HepG2 (cell line): ENCODE results near the gene ARRDC1. TPM values are rescaled to one million over a fixed set of nuclear protein-coding genes. Genes with fewer than 3 reads are reported as not detected.

Experiments used
- AHDC1 ChIP-seq: sonication (generic); formaldehyde crosslinking; IDR thresholded peaks from 2 replicates; pipeline ENCODE4 v1.5.1; 2020; ENCODE audit warnings: mild to moderate bottlenecking, missing genetic modification reagents, borderline replicate concordance
- CTCF ChIP-seq: sonication (generic); formaldehyde crosslinking; IDR thresholded peaks from 2 replicates; pipeline ENCODE4 v1.5.0; 2020; ENCODE audit warnings: mild to moderate bottlenecking, missing genetic modification reagents, moderate library complexity
- JUND ChIP-seq: sonication (generic); formaldehyde crosslinking; IDR thresholded peaks from 2 replicates; pipeline ENCODE4 v1.8.0; 2022; ENCODE audit warnings: mild to moderate bottlenecking, missing genetic modification reagents
- KDM2A ChIP-seq: sonication (generic); formaldehyde crosslinking; IDR thresholded peaks from 2 replicates; pipeline ENCODE4 v1.4.0; 2020; ENCODE audit warnings: low read depth, missing genetic modification reagents, borderline replicate concordance
- KLF11 ChIP-seq: IDR thresholded peaks from 2 replicates; pipeline ENCODE4 v1.6.1; 2016; ENCODE audit warnings: missing compliant biosample characterization
- MYC ChIP-seq: sonication (generic); formaldehyde crosslinking; IDR thresholded peaks from 2 replicates; pipeline ENCODE4 v1.9.0; 2021; ENCODE audit warnings: missing genetic modification reagents, borderline replicate concordance
- NFE2 ChIP-seq: sonication (generic); formaldehyde crosslinking; IDR thresholded peaks from 2 replicates; pipeline ENCODE4 v1.4.0; 2020; ENCODE audit warnings: missing genetic modification reagents
- NR2F2 ChIP-seq: IDR thresholded peaks from 2 replicates; pipeline ENCODE4 v1.6.1; 2012; ENCODE audit warnings: low read depth, inconsistent platforms, borderline replicate concordance
- PHB2 ChIP-seq: fragments of 450-650 bp; IDR thresholded peaks from 2 replicates; pipeline ENCODE4 v1.6.1; 2018; ENCODE audit not compliant: partially characterized antibody
- PHF21A ChIP-seq: sonication (generic); formaldehyde crosslinking; IDR thresholded peaks from 2 replicates; pipeline ENCODE4 v1.5.0; 2020; ENCODE audit warnings: mild to moderate bottlenecking, missing genetic modification reagents
- SNAI1 ChIP-seq: sonication (generic); formaldehyde crosslinking; IDR thresholded peaks from 2 replicates; pipeline ENCODE4 v1.5.0; 2020; ENCODE audit warnings: mild to moderate bottlenecking, missing genetic modification reagents, borderline replicate concordance
- ZNF260 ChIP-seq: sonication (generic); formaldehyde crosslinking; IDR thresholded peaks from 2 replicates; pipeline ENCODE4 v1.4.0; 2020; ENCODE audit warnings: missing genetic modification reagents, low read depth, mild to moderate bottlenecking, borderline replicate concordance
- ZNF274 ChIP-seq: sonication (generic); formaldehyde crosslinking; IDR thresholded peaks from 2 replicates; pipeline ENCODE4 v1.5.1; 2020; ENCODE audit warnings: mild to moderate bottlenecking, missing genetic modification reagents
- ZNF337 ChIP-seq: sonication (generic); formaldehyde crosslinking; IDR thresholded peaks from 2 replicates; pipeline ENCODE4 v1.5.1; 2020; ENCODE audit warnings: missing genetic modification reagents, low read depth, mild to moderate bottlenecking, borderline replicate concordance
- ZNF496 ChIP-seq: sonication (generic); formaldehyde crosslinking; IDR thresholded peaks from 2 replicates; pipeline ENCODE4 v1.8.1; 2023; ENCODE audit warnings: mild to moderate bottlenecking, moderate library complexity, missing genetic modification reagents; ENCODE audit not compliant: insufficient replicate concordance
- ZNF564 ChIP-seq: sonication (generic); formaldehyde crosslinking; IDR thresholded peaks from 2 replicates; pipeline ENCODE4 v1.8.1; 2023; ENCODE audit warnings: mild to moderate bottlenecking, missing genetic modification reagents
- ZNF605 ChIP-seq: sonication (generic); formaldehyde crosslinking; IDR thresholded peaks from 2 replicates; pipeline ENCODE4 v1.8.0; 2022; ENCODE audit warnings: mild to moderate bottlenecking, missing genetic modification reagents
- polyA plus RNA-seq, 8 experiments: library from polyadenylated mRNA; depleted of rRNA in 3 of 8; stranded (reverse) in 7 of 8; unstranded in 1 of 8; fragments of >200 nt; fragmentation: Illumina TruSeq in 4 of 8; extraction: Trizol in 4 of 8; gene quantifications; 2 replicates each; pipeline versions ENCODE4 v1.2.1 to v1.2.3, GENCODE V29; 2011 to 2016; ENCODE audit warnings: low read depth in 4 of 8, missing spikeins in 1 of 8, mixed read lengths in 1 of 8; ENCODE audit not compliant: insufficient read depth in 1 of 8
- total RNA-seq, 5 experiments: library from RNA; depleted of rRNA; stranded (reverse); fragments of >200 nt; fragmentation: Illumina TruSeq; extraction: Trizol; gene quantifications; 2 replicates each; pipeline ENCODE4 v1.2.3, GENCODE V29; 2016; ENCODE audit warnings: low read depth in 1 of 5
- TF ChIP-seq, protein P1 (sequence below): sonication (generic); formaldehyde crosslinking; IDR thresholded peaks from 2 replicates; pipeline ENCODE4 v1.5.0; 2020; ENCODE audit warnings: missing genetic modification reagents, mild to moderate bottlenecking, borderline replicate concordance

Gene ARRDC1
- total and polyA plus RNA-seq, 2 of the 13 experiments (the other 11 are each of a cell fraction or from before 2014, with no cell fraction given), result 21.7 to 44.4 TPM

DNA sequence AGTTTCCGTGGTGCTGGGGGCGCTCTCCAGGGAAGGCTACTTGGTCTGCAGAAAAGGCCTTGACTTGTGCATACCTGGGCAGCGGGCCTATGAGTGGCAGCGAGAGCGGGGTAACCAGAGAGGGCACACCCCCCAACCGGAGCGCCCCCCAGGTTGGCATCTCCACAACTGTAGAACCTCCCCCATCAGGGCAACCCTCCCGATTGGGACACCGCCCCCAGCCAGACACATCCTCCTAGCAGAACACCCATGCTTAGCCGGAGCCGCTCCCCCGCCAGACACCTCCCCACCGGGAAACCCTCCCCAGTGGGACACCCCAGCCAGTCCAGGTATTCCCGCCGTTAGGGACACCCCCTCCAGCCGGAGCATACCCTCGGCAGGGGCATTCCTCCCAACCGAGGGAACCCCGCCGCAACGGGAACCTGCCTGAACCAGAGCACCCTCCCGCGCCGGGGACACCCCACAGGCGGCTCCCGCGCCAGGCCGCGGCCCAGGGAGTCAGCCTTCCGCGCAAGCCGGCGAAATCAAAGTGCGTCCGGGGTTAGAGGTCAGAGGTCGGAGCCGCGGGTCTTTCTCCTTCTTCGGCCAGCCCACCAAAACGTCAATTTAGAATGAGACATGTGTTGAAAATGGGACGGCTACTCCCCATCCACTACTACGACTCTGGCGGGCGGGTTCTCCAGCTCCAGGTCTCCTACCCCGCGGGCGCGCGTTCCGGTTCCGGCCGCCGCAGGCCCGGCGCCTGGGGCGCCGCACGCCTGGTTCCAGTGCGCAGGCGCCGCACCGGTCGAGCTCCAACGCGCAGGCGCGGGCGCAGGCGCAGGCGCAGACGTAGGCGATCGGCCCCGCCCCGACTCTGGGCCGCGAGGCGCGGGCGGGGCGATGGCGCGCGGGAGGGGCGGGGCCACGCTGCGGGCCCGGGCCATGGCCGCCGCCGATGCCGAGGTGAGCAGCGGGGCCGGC lies 12.9 kb downstream of the ARRDC1 start, which contains the start of gene EHMT1 (continued):
- 0 out of 2 replicates have a peak, but pooled peaks have one; percentile 27 for TF ChIP-seq ZNF274 (CRISPR knock-in tag)
- TF ChIP-seq KDM2A (CRISPR knock-in tag), result peak; percentile 99
- TF ChIP-seq, protein P1, sequence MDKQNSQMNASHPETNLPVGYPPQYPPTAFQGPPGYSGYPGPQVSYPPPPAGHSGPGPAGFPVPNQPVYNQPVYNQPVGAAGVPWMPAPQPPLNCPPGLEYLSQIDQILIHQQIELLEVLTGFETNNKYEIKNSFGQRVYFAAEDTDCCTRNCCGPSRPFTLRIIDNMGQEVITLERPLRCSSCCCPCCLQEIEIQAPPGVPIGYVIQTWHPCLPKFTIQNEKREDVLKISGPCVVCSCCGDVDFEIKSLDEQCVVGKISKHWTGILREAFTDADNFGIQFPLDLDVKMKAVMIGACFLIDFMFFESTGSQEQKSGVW (CRISPR knock-in tag), result no peak
- TF ChIP-seq ZNF496 (CRISPR knock-in tag), result no peak
- no peak for TF ChIP-seq PHB2
- no peak for TF ChIP-seq KLF11 (CRISPR knock-in tag)
- TF ChIP-seq ZNF564 (CRISPR knock-in tag), result peak; percentile 72; the same call in 1 of the 2 replicates
- TF ChIP-seq AHDC1, result 0 out of 2 replicates have a peak, but pooled peaks have one; percentile 16
- no peak for TF ChIP-seq NFE2 (CRISPR knock-in tag)
- peak; percentile 37; the same call in 1 of the 2 replicates for TF ChIP-seq CTCF
- TF ChIP-seq JUND (CRISPR knock-in tag), result no peak
- no peak for TF ChIP-seq MYC (CRISPR knock-in tag)
- 0 out of 2 replicates have a peak, but pooled peaks have one; percentile 40 for TF ChIP-seq NR2F2
- no peak; the same call in 1 of the 2 replicates for TF ChIP-seq SNAI1
- TF ChIP-seq ZNF605 (CRISPR knock-in tag), result no peak
- TF ChIP-seq ZNF260 (CRISPR knock-in tag), result no peak
- 0 out of 2 replicates have a peak, but pooled peaks have one; percentile 49 for TF ChIP-seq ZNF337 (CRISPR knock-in tag)
- TF ChIP-seq PHF21A (CRISPR knock-in tag), result peak; percentile 54; the same call in 1 of the 2 replicates
